NCI-H345 (cell line): Measurements from ENCODE around the gene HOXA6.

Source experiments
- DNase-seq: peaks from one replicate; lab custom pipeline; 2025; lab: John Stamatoyannopoulos, UW

HOXA6 gene

GRCh38 chr7:27149842-27150567, 2.4 kb upstream of the HOXA6 start:
- peak; percentile 52 for DNase-seq

DNA sequence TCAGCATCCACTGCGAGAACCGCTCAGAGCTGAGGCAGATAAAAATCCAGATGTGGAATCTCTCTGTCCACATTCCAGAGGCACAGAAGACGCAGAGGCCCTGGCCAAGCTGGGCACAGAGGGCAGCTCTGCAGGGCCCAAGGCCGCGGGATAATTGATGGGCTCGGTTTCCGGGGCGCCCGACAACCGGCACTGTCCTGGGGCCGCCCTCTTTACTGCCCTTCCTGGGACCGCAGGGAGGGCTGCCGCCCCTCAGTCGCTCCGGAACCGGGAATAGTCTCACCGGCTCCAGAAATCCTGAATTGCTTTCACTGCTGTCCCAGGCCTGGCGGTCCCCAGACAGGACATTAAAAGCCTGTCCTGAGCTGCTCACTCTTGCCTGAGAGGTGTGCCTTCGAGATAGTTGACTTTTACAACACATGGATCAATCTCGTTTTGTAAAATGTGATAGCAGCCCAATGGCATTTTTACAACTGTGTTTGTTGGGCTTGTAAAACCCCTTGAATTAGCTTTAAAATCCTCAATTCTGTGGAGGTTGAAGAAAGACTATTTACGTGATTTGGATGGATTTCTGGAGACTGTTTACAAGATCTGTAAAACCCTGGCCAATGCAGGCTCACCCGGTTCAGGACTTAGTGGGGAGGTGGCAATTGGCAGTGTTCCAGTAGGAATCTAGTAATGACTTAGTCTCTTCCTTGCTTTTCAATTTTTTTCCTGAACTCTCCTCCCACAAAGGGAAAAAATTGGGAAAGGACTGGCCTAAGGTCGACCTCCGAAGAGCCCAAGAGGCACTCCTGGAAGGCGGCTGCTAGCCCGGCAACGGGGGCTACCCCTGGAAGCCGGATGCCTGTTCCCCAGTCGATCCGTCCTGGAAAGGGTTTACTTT, 1.4 kb upstream of the HOXA6 start:
- peak; percentile 15 for DNase-seq

- DNase-seq: no peak
Observed at GRCh38 chr7:27148031-27148755, 619 bp upstream of the HOXA6 start.

GRCh38 chr7:27146491-27147198, 929 bp downstream of the HOXA6 start:
- DNase-seq: no peak

GRCh38 chr7:27145914-27146412, 1.6 kb downstream of the HOXA6 start:
- DNase-seq: no peak

DNA sequence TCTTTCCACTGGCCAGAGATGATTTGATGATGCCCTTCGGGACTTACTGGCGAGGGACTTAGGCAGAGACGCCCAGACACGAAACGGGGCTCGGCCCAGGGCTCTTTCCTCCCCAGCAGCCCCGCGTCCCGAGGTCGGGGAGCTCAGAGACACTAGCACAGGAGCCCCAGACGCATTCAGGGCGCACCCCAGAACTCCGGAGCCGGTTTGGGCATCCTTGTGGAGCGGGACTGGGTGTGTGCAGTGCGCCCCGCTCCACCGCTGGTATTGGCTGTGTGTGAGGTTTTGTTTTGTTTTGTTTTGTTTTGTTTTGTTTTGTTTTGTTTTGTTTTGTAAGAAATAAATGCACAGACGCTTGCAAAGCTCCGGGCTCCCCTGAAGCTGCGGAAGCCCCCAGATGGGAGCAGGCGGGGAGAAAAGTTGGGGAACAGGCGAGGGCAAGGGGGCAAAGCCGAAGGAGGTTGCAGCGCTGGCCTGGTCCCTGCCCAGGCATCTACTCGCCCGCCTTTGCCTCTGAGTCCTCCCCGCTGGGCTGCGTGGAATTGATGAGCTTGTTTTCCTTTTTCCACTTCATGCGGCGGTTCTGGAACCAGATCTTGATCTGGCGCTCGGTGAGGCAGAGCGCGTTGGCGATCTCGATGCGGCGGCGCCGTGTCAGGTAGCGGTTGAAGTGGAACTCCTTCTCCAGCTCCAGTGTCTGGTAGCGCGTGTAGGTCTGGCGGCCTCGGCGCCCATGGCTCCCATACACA, 2.2 kb downstream of the HOXA6 start:
- DNase-seq: no peak

DNA sequence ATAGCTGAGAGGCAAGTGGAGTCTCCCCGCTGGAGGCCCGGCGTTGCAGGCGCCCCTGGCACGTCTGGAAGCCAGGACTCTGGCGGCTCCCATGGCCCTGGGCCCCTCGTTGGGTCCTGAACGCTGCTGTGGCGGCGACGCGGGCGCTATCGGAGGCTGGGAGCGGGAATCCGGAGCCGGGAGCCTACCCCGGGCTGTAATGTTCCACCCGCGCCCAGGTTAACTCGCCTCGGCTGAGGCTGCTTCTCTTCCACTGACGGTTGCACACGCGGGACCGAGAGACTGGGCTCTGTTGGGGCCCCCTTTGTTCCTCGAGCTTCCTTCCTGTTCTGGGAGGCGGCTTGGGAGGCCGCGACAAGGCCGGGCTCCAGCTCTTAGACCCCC, 2.8 kb downstream of the HOXA6 start:
- no peak for DNase-seq

DNA sequence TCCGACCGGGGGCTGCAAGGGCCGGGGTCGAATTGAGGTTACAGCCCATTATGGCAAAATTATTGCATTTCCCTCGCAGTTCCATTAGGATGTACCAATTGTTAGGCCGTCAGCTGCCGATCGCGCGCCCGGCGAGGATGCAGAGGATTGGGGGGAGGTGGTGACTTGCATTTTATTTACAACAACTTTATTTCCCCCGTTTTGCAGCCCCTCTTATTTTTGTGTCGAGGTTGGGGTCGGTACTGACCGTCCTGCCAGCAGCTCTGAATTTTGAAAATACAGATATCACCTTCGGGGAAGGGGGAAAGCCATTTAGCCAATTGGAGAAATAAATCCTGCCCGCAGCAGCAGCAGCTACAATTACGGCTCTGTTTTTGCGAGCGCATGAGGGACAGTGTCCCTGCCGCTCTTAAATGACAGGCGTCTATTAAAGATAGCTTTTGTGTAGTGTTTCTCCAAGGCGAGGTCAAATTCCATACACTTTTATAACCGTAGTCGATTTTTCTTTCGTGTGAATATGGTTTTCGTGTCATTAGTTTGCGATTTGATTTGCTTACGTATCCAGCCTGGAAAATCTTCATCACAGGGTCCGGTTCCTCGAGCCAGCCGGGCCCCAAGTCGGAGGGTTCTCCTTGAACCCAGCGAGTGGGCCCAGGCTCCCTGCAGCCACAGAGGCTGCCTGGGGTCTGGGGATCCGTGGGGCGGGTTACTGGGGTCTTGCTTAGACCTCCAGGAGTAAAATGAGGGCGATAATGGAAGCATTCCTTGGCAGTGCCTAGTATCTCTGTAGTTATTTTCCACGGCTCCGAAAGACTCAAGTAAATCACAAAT, 3.4 kb downstream of the HOXA6 start:
- DNase-seq: no peak

DNA sequence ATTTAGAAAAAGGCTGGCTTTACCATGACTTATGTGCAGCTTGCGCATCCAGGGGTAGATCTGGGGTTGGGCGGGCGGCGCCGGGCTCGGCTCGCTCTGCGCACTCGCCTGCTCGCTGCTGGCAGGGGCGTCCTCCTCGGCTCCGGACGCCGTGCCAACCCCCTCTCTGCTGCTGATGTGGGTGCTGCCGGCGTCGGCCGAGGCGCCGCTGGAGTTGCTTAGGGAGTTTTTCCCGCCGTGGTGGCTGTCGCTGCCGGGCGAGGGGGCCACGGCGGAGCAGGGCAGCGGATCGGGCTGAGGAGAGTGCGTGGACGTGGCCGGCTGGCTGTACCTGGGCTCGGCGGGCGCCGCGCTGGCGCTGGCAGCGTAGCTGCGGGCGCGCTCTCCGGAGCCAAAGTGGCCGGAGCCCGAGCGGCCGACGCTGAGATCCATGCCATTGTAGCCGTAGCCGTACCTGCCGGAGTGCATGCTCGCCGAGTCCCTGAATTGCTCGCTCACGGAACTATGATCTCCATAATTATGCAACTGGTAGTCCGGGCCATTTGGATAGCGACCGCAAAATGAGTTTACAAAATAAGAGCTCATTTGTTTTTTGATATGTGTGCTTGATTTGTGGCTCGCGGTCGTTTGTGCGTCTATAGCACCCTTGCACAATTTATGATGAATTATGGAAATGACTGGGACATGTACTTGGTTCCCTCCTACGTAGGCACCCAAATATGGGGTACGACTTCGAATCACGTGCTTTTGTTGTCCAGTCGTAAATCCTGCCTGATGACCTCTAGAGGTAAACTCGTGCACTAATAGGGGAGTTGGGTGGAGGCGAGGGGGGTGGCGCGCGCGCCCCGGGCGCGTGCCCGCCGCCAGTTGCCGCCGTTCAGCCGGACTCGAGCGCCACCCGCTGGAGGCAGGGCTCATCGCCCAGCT, 4.3 kb downstream of the HOXA6 start, which contains the start of gene HOXA5:
Gene HOXA5 (minus strand): TSS at position 659 of the 927 bp plus-strand sequence. CDS start 74 bp downstream, at position 585.
- no peak for DNase-seq

DNA sequence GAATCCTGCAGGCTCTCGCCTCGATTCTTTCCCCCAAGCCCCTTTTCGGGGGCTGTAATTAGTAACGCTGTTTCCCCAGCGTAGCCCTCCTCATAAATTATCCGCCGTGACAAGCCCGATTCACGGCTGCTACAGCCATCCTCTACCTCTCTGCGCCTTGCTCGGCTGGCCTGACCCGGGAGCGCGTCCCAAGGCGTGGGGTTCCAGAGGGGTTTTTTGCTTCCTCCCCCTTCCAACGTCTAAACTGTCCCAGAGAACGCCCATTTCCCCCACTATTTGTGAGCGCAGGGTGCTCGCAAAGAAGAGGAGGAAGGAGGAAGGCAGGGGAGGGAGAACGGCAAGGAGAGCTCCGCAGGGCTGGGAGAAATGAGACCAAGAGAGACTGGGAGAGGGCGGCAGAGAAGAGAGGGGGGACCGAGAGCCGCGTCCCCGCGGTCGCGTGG, 5.0 kb downstream of the HOXA6 start:
- no peak for DNase-seq

DNA sequence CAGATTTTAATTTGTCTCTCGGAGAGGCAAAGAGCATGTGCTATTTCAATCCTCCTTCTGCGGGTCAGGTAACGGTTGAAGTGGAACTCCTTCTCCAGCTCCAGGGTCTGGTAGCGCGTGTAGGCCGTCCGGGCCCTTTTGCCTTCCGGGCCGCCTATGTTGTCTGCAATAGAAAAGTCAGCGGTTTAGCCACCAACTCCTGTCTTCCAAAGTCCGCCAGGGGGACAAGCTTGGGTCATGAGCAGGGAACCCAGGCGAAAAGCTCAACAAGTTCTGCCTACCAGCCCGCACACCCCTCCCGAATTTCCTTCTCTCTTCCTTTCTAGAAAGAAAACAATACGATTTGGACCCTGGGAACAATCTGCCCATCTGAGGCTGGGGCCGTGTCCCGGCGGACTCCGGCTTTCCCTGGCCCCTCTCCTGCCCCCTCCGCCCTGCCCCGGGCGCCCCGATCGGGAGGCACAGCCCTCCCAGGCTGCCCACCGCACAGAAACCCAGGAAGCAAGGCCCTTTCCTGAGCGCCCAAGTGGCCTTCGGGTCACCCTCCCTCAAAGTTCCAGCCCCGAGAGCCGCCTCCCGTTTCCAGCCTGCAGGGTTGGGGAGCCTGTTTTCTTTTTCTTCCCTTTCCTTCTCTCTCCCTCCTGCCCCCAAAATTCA, 5.5 kb downstream of the HOXA6 start:
- DNase-seq: no peak

GRCh38 chr7:27141137-27141922, 6.2 kb downstream of the HOXA6 start:
- DNase-seq: no peak

DNA sequence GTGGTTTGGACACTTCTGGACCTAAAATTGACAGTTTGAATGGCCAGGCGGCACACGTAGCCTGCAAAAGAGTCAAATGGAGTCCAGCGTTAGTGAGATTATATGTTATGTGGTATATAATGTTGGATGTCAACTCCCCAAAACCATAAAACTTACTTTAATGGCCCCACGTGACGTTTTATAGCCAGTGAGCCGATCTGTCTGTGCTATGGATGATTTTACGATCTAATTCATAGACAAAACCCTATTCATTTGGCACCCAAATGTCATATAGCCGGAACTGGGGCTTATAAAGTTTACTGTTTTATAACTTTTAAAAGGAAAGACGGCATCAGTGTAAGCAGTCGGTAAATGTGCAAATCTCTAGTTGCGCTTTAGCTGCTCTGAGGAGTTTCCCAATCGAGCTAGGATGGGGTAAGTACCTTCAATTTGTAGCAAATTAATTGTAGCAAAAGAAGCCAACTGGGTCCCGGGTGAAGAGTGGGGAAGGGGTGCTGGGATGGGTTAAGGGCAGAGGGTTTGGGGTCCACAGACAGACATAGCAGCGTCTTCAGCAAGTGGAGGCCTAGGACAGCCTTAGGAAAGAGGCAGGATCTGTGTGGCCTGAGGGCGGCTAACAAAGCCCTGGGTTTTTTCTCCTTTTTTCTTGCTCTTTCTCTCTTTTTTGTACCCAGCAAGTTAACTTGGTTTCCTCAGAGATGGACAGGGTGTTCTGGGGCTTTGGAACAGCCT, 7.3 kb downstream of the HOXA6 start:
- DNase-seq: no peak

DNA sequence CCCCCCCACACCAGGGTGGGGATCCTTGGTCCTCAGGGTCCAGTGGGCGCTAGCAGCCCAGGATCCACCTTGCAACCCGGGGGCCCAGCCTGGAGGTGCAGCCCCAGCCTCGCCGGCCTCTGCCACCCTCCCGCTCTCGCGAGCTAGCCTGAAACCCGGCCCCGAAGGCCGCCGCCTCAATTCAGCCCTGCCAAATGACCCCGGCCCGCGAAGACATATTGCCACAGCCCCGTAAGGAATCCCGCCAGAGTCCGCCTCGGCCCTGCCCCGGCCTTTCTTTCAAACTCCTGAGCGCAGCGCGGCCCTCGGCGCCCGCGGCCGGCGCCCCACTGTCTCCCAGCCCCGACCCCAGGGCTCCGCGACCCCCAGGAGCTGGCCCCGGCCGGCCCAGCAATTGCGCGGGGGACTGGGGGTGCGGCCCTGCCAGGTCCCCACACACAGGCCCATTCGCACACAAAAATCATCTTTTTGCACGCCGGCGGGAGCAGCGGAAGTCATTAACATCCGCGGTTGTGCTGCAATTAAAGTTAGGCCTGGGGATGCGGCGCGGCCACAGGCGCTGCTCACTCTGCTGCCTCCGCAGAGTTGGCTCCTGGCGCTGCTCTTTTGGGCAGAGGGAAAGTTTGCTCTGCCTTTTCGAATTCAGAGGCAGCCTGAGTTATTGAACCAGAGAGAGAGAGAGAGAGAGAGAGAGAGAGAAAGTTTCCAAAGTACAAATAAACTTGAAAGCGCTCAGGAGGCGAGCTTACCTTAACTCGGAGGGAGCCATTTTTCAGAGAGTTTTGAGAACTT, 8.0 kb downstream of the HOXA6 start:
- no peak for DNase-seq

DNA sequence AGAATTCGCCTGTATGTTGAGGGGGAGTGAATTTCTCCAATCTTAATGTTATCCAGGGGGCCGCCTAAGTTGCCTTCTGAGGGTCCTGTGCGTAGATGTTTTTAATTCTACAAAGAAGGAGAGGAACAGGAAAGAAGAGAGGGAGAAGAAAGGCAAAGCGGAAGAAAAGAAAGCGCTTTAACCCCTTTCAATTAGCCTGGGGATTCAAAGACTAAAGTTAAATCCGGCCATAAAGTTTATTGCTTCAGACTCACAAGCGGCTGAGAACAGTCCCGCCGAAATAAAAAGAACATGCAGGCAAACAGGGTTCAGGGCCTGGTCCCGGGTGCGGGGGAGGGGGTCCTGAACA, 8.6 kb downstream of the HOXA6 start:
- no peak for DNase-seq

DNA sequence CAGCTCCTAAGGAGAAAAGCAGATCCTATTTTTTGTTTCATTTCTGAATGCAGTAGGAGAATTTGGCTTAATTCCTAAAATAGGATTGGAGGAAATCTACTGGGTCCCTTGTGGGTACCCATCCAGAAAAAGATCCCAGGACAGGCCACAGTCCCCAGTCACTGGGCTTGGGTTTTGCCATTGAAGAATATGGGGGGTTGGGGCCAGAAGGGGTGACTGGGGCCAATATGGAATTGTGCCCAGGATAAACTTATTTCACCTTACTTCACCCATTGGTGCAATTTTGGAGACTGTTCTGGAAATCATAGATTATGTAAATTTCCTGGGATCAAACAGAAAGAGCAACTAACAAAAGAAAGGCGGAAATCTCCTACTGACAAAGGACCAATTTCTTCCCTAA, 9.1 kb downstream of the HOXA6 start:
- DNase-seq: no peak
